GM18951 (cell line): ENCODE data around the gene LCORL.

Source experiments
- POLR2A ChIP-seq: IDR thresholded peaks from 4 replicates; pipeline ENCODE4 v1.6.1; 2011; ENCODE audit warnings: mild to moderate bottlenecking; ENCODE audit not compliant: insufficient read length, insufficient read depth; ENCODE audit errors: extremely low read depth
- in situ Hi-C: fragments of 300-500 bp; cut with MboI; formaldehyde crosslinking; loops from one replicate; pipeline ENCODE4 v1.12.0; 2022; ENCODE audit warnings: low sequenced_read_pairs, mixed read lengths, inconsistent platforms; ENCODE audit not compliant: unreplicated experiment

Gene LCORL

GRCh38 chr4:17794730-17795129, 226.8 kb downstream of the LCORL start:
- no peak for TF ChIP-seq POLR2A
- in situ Hi-C loops = no loop called here
